GM23338 (cell line): ENCODE results near the gene PKD2.

Experiments used
- CTCF ChIP-seq, 2 experiments: fragments of 200-600 bp in 1 of 2; sonication (generic) in 1 of 2; conservative IDR thresholded peaks; 2 replicates each; pipeline versions ENCODE4 v1.5.1 to v1.6.1; 2016 to 2017; ENCODE audit warnings: antibody characterized with exemption in 2 of 2, low read depth in 2 of 2, mild to moderate bottlenecking in 2 of 2, moderate library complexity in 1 of 2
- EZH2 ChIP-seq: fragments of 200-600 bp; sonication (generic); IDR thresholded peaks from one replicate; pipeline ENCODE4 v1.8.0; 2017; ENCODE audit warnings: antibody characterized with exemption, mild to moderate bottlenecking, low read depth; ENCODE audit not compliant: unreplicated experiment
- EZH2phosphoT487 ChIP-seq: fragments of 200-600 bp; sonication (generic); IDR thresholded peaks from one replicate; pipeline ENCODE4 v1.8.1; 2018; ENCODE audit warnings: antibody characterized with exemption; ENCODE audit not compliant: unreplicated experiment
- POLR2AphosphoS5 ChIP-seq: IDR thresholded peaks from 2 replicates; pipeline ENCODE4 v1.6.1; 2016; ENCODE audit warnings: antibody characterized with exemption, low read depth
- ZNF331 ChIP-seq: fragments of 250-450 bp; sonication (Bioruptor Pico); IDR thresholded peaks from 2 replicates; pipeline ENCODE4 v1.5.0; 2020; ENCODE audit warnings: low read depth, mild to moderate bottlenecking, moderate library complexity
- TF ChIP-seq, protein P1 (sequence below): IDR thresholded peaks from one replicate; pipeline ENCODE4 v1.6.1; 2018; ENCODE audit warnings: antibody characterized with exemption; ENCODE audit not compliant: unreplicated experiment

DNA sequence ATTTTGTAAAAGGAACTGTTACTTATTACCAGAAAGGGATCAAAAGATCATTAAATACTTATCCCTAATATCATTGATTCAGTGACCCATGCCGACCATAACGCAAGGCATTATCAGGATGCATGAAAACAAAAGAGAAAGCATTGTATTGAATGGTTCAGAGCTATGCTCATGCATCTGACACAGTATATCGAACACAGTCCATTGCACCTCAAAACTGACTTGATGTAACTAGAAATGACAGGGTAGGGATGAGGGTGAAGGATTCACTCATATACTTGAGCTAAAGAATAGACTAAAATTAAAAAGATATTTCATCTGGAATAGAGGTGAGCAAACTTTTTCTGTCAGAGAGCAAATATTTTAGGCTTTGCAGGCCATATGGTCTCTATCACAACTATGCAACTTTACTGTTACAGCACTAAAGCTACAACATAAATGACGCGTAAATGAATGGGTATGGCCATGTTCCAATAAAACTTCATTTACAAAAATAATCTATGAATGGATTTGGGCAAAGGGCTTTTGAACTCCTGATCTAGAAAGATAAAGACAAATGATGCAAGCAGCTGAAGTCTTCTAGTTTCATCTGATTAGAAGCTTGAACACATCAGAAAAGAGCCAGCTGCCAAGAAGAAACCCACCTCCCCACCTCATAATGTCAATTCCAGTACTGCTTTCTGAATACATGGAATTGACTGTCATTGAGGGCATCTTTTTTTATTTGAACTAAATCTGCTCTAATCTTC is 44.9 kb upstream of the PKD2 start:
- TF ChIP-seq CTCF (conservative IDR thresholded peaks at IDR 0.05; ENCODE audit: low read depth in 2 of 2) (no peak), EZH2phosphoT487 (no peak), ZNF331 (CRISPR knock-in tag) (no peak), EZH2 (no peak), POLR2AphosphoS5 (no peak)
- TF ChIP-seq, protein P1, sequence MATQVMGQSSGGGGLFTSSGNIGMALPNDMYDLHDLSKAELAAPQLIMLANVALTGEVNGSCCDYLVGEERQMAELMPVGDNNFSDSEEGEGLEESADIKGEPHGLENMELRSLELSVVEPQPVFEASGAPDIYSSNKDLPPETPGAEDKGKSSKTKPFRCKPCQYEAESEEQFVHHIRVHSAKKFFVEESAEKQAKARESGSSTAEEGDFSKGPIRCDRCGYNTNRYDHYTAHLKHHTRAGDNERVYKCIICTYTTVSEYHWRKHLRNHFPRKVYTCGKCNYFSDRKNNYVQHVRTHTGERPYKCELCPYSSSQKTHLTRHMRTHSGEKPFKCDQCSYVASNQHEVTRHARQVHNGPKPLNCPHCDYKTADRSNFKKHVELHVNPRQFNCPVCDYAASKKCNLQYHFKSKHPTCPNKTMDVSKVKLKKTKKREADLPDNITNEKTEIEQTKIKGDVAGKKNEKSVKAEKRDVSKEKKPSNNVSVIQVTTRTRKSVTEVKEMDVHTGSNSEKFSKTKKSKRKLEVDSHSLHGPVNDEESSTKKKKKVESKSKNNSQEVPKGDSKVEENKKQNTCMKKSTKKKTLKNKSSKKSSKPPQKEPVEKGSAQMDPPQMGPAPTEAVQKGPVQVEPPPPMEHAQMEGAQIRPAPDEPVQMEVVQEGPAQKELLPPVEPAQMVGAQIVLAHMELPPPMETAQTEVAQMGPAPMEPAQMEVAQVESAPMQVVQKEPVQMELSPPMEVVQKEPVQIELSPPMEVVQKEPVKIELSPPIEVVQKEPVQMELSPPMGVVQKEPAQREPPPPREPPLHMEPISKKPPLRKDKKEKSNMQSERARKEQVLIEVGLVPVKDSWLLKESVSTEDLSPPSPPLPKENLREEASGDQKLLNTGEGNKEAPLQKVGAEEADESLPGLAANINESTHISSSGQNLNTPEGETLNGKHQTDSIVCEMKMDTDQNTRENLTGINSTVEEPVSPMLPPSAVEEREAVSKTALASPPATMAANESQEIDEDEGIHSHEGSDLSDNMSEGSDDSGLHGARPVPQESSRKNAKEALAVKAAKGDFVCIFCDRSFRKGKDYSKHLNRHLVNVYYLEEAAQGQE = no peak
